A673 (cell line): ENCODE measurements around the gene TRAF7. TPM values are rescaled to one million over a fixed set of nuclear protein-coding genes. Genes with fewer than 3 reads are reported as not detected.

ENCODE experiments used
- BruUV-seq: library from RNA; stranded (reverse); fragments of 400-500 nt; replicated peaks from 2 replicates; lab custom pipeline; 2021; lab: Mats Ljungman, UMichigan
- CTCF ChIA-PET: fragments of 300-600 bp; sonication (Branson Sonifier 250); formaldehyde crosslinking; loops from one replicate; lab custom pipeline; 2022; ENCODE audit warnings: antibody characterized with exemption; lab: Charles Lee
- POLR2A ChIA-PET: fragments of 300-600 bp; sonication (Branson Sonifier 250); formaldehyde crosslinking; loops from one replicate; lab custom pipeline; 2022; ENCODE audit warnings: antibody characterized with exemption; ENCODE audit not compliant: low non-redundant PET; lab: Charles Lee
- DNase-seq: peaks from one replicate; pipeline ENCODE4 v3.0.0-alpha.2; 2015; ENCODE audit warnings: low spot score
- H3K27ac ChIP-seq: fragments of 200-600 bp; sonication (generic); 2 replicates; pipeline ENCODE4 v1.5.1; 2016; ENCODE audit warnings: mixed run types, low read depth, mild to moderate bottlenecking, mixed read lengths, antibody characterized with exemption, low read length; ENCODE audit not compliant: poor library complexity, severe bottlenecking
- H3K27me3 ChIP-seq: fragments of 200-600 bp; sonication (generic); replicated peaks from 2 replicates; pipeline ENCODE4 v1.6.1; 2017; ENCODE audit warnings: mixed run types, low read depth, mild to moderate bottlenecking, mixed read lengths, antibody characterized with exemption, low read length; ENCODE audit not compliant: insufficient read depth, poor library complexity
- H3K36me3 ChIP-seq: fragments of 200-600 bp; sonication (generic); 2 replicates; pipeline ENCODE4 v1.6.1; 2016; ENCODE audit warnings: mixed run types, mild to moderate bottlenecking, mixed read lengths, antibody characterized with exemption, low read length; ENCODE audit not compliant: insufficient read depth, poor library complexity, severe bottlenecking
- H3K4me1 ChIP-seq: fragments of 200-600 bp; sonication (generic); 2 replicates; pipeline ENCODE4 v1.6.1; 2017; ENCODE audit warnings: mixed run types, mild to moderate bottlenecking, mixed read lengths, antibody characterized with exemption, low read length; ENCODE audit not compliant: insufficient read depth, poor library complexity, severe bottlenecking
- H3K4me3 ChIP-seq: fragments of 200-600 bp; sonication (generic); 2 replicates; pipeline ENCODE4 v1.5.1; 2016; ENCODE audit warnings: low read depth, mixed run types, mild to moderate bottlenecking, mixed read lengths, low read length; ENCODE audit not compliant: poor library complexity, severe bottlenecking
- H3K9me3 ChIP-seq: fragments of 200-600 bp; sonication (generic); 2 replicates; pipeline ENCODE4 v1.6.1; 2016; ENCODE audit warnings: mixed run types, low read depth, mild to moderate bottlenecking, mixed read lengths, antibody characterized with exemption, low read length; ENCODE audit not compliant: poor library complexity, severe bottlenecking
- EZH2 ChIP-seq: fragments of 200-600 bp; sonication (generic); IDR thresholded peaks from 2 replicates; pipeline ENCODE4 v1.6.1; 2017; ENCODE audit warnings: borderline replicate concordance, low read depth, mild to moderate bottlenecking, mixed read lengths, antibody characterized with exemption, low read length; ENCODE audit not compliant: poor library complexity, severe bottlenecking
- intact Hi-C: fragments of 100-400 bp; cut with micrococcal nuclease; formaldehyde crosslinking; loops from one replicate; pipeline ENCODE4 v1.10.0; 2022; ENCODE audit not compliant: unreplicated experiment
- total RNA-seq: library from RNA; stranded (reverse); gene quantifications from 2 replicates; pipeline ENCODE4 v1.2.3, GENCODE V29; 2021
- TF ChIP-seq, protein P1 (sequence below): fragments of 300-800, 200-600 bp; sonication (generic); conservative IDR thresholded peaks from 2 replicates; pipeline ENCODE4 v1.5.1; 2017; ENCODE audit warnings: low read depth, mild to moderate bottlenecking, antibody characterized with exemption, low read length, moderate library complexity, mixed read lengths

TRAF7 gene
- total RNA-seq, 1 experiment from 2014 or later = 96.7 TPM

DNA sequence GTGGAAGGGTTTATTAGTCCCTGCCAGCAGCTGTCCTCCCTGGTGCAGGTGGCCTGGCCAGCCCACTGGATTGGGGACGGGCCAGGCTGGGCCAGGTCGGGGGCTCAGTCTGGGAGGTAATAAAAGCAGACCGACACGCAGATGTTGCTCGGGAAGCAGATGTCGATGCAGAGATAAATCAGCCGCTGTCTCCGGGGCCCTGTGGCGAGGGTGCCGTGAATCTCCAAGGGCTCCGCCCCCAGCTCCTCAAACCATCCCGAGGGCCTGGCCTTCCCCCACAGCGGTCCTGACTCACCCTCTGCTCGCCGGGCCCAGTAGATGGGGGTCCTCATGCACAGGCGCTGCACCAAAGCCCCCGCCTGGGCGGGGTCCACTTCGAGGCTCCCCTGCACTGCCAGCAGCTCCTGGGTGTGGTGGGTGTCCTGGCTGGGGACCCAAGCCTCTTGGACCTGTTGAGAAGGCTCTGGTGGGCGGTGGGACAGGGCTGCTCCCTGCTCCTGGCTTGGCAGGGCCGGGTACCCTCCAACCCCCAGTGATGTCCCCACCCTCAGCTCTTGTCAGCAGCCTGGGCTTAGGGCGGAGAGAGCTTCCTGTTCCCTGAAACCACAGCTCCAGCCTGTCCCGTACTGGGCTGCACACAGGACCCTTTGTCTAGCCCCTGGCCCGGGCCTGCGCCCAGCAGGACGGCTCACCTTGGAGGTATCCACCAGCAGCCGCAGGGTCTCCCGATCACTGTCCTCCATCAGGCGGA lies 53.9 kb downstream of the TRAF7 start:
- CTCF ChIA-PET = interaction anchor here (0.6 kb wide), 1 partner anchor 86 kb away, joined by 3 read pairs; no protein-coding TSS in a partner anchor

DNA sequence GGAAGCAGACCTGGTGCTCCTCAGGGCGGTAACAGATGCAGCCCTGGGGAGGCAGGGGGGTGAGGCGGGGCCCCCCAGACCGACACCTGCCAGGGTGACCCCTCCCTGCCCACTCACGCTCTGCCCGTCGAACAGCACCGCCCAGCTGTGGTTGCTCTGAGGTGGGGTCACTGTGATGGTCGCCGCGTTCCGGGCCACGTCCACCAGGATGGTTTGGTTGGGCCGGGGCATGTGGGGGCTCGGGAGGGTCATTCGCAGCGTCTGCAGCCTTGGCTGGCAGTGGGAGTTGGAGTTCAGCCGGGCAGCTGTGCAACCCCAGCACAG lies 54.4 kb downstream of the TRAF7 start:
- intact Hi-C loops = loop anchor here (10.0 kb wide), 1 partner anchor 205 kb away; the partner anchor contains the start of gene ZNF598
- H3K27ac ChIP-seq = no peak overlapping the region
- POLR2A ChIA-PET = no interaction called here
- DNase-seq = no peak
- H3K4me1 ChIP-seq = peaks cover 25% of the 10 kb centered on the region
- no TSS peak for BruUV-seq
- no peaks in the 10 kb centered on the region for H3K9me3 ChIP-seq
- CTCF ChIA-PET = no interaction called here
- no peaks in the 10 kb centered on the region for H3K27me3 ChIP-seq
- no peak overlapping the region for H3K4me3 ChIP-seq
- TF ChIP-seq EZH2 = no peak
- TF ChIP-seq, protein P1, sequence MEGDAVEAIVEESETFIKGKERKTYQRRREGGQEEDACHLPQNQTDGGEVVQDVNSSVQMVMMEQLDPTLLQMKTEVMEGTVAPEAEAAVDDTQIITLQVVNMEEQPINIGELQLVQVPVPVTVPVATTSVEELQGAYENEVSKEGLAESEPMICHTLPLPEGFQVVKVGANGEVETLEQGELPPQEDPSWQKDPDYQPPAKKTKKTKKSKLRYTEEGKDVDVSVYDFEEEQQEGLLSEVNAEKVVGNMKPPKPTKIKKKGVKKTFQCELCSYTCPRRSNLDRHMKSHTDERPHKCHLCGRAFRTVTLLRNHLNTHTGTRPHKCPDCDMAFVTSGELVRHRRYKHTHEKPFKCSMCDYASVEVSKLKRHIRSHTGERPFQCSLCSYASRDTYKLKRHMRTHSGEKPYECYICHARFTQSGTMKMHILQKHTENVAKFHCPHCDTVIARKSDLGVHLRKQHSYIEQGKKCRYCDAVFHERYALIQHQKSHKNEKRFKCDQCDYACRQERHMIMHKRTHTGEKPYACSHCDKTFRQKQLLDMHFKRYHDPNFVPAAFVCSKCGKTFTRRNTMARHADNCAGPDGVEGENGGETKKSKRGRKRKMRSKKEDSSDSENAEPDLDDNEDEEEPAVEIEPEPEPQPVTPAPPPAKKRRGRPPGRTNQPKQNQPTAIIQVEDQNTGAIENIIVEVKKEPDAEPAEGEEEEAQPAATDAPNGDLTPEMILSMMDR = no peak
- H3K36me3 ChIP-seq = peaks cover 31% of the 10 kb centered on the region

More for the DNA sequence above, 53.9 kb downstream of the TRAF7 start:
- Histone ChIP-seq H3K4me3 (no peak overlapping the region), H3K9me3 (no peaks in the 10 kb centered on the region), H3K36me3 (peaks cover 31% of the 10 kb centered on the region), H3K4me1 (peaks cover 25% of the 10 kb centered on the region), H3K27me3 (no peaks in the 10 kb centered on the region), H3K27ac (no peak overlapping the region)
- intact Hi-C loops = loop anchor here (10.0 kb wide), 1 partner anchor 205 kb away; the partner anchor contains the start of gene ZNF598
- no peak for DNase-seq
- TF ChIP-seq EZH2 = no peak
- TF ChIP-seq, protein P1 = no peak
- POLR2A ChIA-PET = no interaction called here
- BruUV-seq = no TSS peak

DNA sequence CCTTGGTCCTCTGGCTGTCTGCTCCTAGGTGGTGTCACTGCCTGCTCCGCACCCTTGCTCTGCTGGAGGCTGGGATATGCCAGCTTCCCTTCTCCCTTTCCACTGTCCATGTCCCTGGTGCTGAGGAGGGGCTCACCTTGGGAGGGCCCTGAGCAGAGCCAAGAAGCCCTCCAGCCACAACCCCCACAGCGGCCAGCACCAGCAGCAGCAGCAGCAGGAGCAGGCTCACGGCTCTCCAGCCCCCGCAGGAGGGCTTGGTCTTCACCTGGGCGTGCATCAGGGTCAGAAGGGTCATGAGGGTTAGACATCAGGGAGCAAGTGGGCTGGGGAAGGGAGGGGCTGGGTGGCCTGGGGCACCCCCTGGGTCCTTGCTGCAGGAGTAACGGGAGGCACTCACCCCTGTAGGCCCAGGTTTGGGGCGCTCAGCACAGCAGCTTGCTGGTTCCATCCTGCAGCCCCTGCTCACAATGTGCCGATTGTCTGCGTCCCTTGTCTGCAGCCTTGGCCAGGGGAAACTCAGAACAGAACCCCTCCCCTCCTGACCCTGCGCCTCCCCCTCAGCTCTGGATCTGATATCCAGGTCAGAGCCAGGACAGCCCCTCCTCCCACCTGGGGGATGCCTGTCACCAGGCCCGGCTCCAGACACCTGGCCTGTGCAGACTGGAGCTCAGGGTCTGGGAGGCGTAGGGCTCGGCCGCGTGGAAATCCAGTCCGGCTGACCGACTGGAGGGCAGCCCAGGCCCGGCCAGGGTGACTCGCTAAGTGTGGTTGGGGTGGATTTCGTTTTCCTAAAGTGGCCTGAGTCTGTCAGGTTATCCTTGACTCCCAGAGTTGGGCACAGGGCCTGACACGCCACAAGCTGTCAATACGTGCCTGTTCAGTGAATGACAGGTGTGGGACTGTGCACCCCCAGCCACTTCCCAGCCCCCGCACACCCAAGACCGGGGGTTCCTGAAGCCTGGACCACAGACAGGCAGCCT lies 55.1 kb downstream of the TRAF7 start, which contains the start of gene BRICD5:
BRICD5 (minus strand) TSS at position 478 of the 980 bp plus-strand sequence; CDS start at position 448, 30 bp downstream.
- peaks cover 31% of the 10 kb centered on the region for H3K36me3 ChIP-seq
- H3K4me1 ChIP-seq = peaks cover 25% of the 10 kb centered on the region
- H3K27ac ChIP-seq = no peak within 1 kb of the TSS
- no peaks in the 10 kb centered on the region for H3K9me3 ChIP-seq
- TF ChIP-seq EZH2 = no peak
- TF ChIP-seq, protein P1 = no peak
- no TSS peak for BruUV-seq
- H3K4me3 ChIP-seq = no peak within 1 kb of the TSS
- CTCF ChIA-PET = no interaction called here
- POLR2A ChIA-PET = interaction anchor here (0.6 kb wide), 1 partner anchor 55 kb away, joined by 9 read pairs; the partner anchor contains the start of gene TRAF7
- no peaks in the 10 kb centered on the region for H3K27me3 ChIP-seq
- intact Hi-C loops = loop anchor here (10.0 kb wide), 1 partner anchor 206 kb away; the partner anchor contains the start of gene ZNF598
- no peak for DNase-seq
